ENCODE results near the gene CPLX4.
"Not testable (repeated sequence)": the region's sequence is repeated elsewhere in the genome, so short reads cannot be mapped to it uniquely, and the experiment has no call there.

The CPLX4 gene

DNA sequence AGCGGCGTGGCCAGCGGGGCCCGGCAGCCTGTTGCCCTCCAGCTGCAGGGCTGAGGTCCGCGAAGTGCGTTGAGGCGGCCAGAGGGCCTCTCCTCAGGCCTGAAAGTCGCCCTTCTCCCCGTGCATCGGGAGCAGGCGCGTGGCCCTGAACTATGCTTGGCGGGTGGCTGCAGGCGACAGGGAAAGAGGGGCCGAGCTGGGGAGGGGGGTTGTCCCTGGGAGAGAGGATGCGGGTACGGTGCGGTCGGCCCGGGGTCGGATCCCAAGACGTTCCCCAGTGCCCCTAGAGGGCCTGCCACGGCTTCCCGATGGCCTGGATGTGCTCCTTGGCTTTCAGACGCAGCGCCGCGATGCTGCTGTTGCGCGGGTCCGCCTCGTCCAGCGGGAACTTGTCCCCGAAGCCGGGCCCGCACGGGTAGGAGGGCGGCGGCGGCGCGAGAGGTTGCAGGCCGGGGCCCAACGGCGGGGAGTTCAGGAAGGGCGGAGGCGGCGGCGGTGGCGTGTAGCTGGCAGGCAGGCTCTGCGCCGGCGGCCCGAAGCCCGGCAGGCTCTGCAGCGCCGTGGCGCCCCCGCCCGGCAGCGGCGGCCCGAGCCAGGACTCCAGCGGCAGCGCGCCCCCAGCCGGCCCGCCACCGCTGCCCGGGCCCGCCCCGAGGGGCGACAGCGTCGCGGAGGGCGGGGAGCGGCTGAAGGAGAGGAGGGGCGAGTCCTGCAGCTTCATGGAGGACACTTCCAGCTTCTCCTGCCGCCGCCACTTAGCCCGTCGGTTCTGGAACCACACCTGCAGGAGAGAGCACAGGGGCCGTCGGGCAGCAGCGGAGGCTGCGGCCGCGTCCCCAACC lies 49.5 kb downstream of the CPLX4 start:
- peak; percentile 75 to 87 for DNase-seq

DNA sequence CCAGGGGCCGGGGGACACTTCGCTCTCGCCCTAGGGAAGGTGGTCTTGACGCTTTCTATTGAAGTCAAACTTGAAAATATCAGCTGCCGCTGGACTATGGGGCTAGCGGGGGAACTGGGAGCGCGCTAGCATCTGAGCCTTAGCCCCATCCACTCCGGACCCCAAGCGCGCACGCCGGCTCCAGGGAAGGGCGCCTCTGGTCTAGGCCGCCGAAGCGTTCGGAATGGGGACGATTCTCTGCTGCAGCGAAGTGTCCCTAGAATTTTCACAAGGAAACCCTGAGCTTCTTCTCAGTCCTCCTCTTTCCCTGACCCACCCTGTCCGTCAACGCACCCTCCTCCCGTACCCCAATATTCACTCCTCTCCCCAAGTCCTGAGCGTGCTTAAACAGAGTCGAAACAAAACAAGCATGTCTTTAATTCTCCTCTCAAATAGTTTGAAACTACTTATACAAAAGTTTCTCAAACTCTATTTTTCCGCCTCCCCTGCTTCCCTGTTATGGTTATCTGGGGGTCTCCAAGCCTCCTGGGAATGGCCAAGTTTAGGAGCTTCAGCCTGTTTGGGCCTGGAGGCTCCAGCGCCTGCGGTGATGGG lies 50.2 kb downstream of the CPLX4 start:
- DNase-seq: no peak

DNA sequence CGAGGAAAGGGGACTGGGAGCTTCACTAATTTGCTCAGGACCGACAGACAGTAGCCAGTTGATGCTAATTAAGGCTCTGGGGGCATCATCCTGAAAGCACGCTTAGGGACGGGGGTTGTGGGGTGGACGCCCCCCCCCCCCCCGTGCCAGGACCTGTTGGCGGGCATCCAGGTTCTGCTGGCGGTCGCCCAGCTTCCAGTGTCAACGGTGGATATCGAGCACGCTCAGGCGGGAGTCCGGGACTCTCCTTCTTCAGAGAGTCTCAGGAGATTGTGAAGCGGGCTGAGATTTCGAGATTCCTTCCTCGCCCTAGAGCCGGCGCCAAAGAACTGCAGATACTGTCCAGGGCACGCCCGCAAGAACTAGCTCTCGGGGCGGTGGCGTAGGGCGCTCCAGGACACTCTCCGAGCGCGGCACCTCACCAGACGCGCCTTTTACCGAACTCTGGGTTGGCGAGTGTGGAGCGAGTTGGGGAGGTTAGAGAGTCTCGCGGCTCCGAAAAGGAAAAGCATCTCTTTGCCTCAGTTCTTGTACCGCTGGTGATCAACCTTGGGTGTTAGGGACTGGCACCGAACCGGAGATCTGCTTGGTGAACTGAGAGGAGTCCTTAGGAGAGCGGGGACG lies 50.8 kb downstream of the CPLX4 start:
- DNase-seq: no peak

DNA sequence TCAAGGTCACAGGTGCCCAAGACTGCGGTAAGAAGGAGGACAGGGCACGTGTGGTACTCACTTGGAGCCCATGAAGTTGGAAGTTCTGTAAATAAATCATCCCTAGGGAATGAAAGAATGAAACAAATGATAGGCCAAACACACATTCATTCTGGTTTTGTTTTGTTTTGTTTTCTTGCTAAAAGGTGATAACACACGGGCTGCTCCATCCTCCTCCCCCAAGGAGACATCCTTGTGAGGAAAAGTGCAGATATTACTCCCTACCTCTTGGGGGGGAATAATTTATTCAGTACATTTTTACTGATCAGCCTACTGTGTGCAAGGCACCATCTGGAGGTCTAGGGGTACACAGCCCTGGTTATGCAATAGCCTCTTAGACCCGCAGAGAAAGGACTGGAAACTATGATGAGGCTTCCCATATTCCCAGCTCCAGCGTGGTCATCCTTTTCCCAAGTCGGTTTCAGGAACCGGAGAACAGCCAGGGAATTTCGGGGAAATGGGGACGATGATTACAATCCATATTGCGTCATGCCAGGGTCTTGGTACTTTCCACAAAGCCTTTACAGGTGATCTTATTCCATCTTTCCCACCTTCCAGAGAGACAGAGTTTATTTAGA lies 51.5 kb downstream of the CPLX4 start:
- DNase-seq: no peak

DNA sequence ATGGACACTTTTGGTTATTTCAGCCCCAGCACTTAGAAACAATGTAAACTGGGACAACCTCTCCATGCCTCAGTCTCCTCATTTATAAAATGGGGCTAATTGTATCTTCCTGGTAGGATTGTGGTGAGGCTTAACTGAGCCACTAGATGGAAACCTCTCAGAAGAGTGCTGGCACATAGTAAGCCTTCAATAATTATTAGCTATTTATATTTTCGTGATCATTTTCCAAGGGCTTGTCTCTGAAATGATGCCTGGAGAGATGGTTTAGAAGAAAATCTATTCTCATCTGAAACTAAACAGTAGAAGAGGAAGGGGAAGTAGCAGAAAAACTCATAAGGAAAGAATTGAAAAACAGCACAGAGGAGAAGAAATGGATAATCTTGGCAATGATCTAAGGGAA lies 52.0 kb downstream of the CPLX4 start:
- no peak for DNase-seq

DNA sequence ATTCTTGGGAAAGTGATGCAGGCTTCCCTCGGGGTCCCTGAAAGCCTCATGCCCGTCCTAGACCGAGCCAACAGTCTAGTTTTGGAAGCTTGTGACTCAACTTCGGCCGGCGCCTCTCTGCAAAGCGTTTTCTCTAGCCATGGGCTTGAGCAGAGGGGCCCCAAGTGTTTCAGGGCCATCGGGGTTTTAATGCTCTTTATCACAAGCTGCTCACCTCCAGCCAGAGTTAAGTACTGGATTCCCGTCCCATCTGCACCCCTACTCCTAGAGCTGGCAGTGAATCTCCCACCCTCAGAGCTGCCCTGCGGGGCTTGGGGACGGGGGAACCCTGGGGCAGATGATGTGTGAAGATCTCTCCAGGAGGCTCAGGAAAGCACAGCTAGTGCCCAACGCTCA lies 52.5 kb downstream of the CPLX4 start:
- no peak for DNase-seq

DNA sequence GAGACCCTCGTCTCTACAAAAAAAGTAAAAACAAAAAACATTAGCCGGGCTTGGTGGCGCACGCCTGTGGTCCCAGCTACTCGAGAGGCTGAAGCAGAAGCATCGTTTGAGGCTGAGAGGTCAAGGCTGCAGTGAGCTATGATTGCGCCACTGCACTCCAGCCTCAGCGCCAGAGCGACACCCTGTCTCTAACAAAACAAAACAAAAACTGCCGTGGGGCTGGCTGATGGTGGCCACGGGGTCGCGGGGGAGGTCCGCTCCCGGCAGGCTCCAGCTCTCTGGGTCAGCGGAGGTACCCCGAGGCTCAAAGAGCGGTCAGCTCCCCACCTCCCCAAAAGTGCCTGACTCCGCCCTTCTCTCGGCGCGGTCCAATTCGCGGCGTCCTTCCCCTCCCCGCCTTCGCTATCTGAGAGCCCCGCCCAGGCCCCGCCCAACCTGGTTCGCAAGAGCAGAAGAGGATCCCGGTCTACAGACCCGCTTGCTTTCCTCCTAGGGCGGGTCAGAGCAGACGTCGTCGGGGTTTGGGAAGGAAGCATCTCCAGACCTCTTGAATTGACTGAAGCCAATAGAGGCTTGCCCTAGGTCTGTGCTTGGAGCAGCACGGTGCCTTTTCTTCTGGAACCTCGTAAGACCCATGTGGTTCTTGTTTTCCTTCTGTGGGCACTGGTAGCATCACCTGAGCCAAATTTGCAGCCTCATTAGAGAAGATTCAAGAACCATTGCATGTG lies 53.0 kb downstream of the CPLX4 start:
- peak; percentile 65 to 81 for DNase-seq

DNA sequence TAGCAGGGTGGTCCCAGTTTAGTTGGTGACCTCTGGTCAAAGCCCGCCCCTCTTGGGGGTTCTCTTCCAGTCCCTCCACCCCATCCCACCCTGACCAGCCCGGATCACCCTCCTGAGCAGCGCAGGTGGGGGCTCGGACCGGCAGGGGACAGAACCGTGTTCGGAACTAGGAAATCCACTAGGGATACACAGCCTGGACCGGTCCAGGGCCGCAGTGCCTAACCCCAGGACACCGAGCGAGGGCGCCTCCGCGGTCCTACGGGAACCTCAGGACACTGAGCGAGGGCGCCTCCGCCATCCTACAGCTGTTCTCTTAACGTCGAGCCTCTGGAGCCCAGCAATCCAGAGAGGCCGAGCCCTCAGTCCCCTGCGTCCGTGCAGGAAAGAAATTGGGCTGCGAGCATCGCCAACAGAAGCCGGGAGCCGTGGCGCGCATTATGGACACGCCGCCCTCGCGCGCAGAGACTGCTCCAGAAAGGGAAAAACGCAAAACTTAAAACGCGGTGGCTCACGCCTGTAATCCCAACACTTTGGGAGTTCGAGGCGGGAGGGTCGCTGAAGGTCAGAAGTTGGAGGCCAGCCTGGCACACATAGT lies 53.7 kb downstream of the CPLX4 start:
- peak in 1 of 2 experiments; percentile 50 for DNase-seq

DNA sequence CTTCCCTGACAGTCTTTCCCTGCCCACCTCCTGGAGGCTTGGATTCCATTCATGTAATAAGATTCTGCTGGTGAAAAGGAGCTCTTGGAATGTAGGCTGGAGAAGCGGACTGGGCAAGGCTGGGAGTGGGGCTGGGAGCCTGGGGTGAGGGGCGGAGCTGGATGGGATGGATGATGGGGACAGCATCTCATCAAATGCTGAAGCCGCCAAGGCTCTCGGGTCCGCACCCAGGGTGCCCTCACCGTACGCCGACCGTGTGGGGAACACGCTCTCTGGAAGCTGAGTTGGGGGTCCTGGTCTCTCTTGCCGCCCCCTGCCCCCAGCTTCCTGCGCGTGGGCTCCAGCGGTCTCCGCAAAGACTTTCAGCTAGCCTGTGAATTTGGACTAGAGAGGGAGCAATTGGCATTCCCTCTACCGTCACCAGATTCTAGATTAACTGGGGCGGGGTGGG lies 54.3 kb downstream of the CPLX4 start:
- no peak for DNase-seq

DNA sequence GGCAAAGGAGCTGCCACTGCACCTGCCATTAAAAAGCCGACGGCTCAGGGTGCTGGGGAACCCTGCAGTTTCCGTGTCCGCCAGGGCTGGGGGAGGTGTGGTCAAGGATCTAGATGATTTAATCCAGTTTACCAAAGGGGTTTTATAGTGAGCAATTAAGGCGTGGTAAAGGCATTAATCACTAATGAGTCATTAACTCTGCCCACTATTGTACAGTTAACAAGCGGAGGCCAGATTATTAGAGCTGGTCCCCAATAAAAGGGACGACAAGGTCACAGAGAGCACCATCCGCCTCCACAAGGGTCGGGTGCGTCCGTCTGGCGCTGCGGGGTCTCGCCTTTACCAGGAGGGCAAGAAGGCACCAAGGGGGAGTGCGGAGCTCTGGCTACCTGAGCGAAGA lies 54.8 kb downstream of the CPLX4 start:
- DNase-seq: no peak

DNA sequence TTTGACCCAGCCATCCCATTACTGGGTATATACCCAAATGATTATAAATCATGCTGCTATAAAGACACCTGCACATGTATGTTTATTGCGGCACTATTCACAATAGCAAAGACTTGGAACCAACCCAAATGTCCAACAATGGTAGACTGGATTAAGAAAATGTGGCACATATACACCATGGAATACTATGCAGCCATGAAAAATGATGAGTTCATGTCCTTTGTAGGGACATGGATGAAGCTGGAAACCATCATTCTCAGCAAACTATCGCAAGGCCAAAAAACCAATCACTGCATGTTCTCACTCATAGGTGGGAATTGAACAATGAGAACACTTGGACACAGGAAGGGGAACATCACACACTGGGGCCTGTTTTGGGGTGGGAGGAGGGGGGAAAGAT lies 56.2 kb downstream of the CPLX4 start:
- DNase-seq: not testable (repeated sequence)

DNA sequence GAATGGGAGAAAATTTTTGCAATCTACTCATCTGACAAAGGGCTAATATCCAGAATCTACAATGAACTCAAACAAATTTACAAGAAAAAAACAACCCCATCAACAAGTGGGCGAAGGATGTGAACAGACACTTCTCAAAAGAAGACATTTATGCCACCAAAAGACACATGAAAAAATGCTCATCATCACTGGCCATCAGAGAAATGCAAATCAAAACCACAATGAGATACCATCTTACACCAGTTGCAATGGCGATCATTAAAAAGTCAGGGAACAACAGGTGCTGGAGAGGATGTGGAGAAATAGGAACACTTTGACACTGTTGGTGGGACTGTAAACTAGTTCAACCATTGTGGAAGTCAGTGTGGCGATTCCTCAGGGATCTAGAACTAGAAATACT lies 56.6 kb downstream of the CPLX4 start:
- DNase-seq: not testable (repeated sequence)

DNA sequence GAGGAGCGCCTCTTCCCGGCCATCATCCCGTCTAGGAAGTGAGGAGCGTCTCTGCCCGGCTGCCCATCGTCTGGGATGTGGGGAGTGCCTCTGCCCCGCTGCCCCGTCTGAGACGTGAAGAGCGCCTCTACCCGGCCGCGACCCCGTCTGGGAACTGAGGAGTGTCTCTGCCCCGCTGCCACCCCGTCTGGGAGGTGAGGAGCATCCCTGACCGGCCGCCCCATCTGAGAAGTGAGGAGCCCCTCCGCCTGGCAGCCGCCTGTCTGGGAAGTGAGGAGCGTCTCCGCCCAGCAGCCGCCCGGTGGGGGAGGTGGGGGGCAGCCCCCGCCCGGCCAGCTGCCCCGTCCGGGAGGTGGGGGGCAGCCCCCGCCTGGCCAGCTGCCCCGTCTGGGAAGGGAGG lies 63.0 kb downstream of the CPLX4 start:
- not testable (repeated sequence) for DNase-seq

DNA sequence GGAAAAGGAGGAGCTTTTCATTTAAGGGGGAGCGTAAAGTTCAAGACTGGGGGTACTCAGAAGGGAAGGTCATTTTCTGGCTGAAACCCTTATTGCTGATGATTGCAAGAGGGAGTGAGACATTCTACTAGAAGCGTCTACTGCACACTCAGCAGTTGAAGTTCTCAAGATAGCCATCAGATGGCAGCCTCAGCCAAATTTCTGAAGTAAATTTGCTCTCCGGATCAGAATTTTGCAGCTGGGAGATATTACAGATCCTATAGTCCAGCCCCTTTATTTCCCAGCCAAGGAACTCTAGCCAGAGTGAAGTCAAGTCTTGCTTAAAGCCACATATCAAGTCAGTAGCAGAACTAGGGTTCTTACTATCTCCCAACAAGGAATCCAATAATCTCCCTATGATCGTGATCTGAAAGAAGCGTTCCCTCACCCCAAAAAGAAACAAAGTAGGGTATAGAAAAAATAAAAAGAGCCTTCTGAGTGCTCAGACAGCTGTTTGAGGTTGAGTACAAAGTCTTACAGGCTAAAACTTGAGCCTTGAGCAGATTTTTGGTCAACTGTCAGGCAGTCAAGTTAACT lies 69.2 kb downstream of the CPLX4 start:
- DNase-seq: peak; percentile 57 to 79

DNA sequence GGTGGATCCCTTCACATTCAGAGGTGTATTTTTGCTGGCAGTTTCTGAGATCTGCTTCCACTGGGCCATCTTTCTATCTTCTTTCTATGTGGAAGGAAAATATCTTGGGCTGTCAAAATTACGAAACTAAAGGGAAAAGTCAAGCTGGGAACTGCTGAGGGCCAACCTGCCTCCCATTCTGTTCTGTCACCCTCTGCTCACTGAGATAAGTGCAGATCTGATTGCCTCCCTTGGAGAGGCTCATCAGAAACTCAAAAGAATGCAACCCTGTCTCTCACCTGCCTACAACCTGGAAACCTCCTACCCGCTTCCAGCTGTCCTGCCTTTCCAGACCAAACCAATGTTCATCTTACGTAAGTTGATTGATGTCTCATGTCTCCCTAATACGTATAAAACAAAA lies 71.7 kb downstream of the CPLX4 start:
- no peak for DNase-seq
